ENCODE measurements around the gene AP3S2. TPM values are rescaled to one million over a fixed set of nuclear protein-coding genes. Genes with fewer than 3 reads are reported as not detected.

AP3S2 gene
- polyA plus RNA-seq, 1 donor (not counting 4 experiments of a cell fraction or from before 2014, with no cell fraction given) = 34.6 TPM

GRCh38 chr15:89808160-89808870, 85.5 kb downstream of the AP3S2 start:
- dilution Hi-C loops (cut with MboI; ENCODE audit: extremely low pct_ligation_motif_present, low sequenced_read_pairs) = no loop called here
- Histone ChIP-seq H3K4me2 (ENCODE audit: control insufficient read depth, extremely low read depth, insufficient read depth, low read depth, low read length) (no peak overlapping the region), H3K4me1 (ENCODE audit: control insufficient read depth, extremely low read depth, insufficient read depth, low read length) (peaks cover 9% of the 10 kb centered on the region), H2AFZ (ENCODE audit: control insufficient read depth, low read length) (no peak overlapping the region), H3K9me3 (ENCODE audit: control insufficient read depth, low read depth, low read length) (no peaks in the 10 kb centered on the region), H3K9me1 (ENCODE audit: control insufficient read depth, extremely low read depth, insufficient read depth, low read length) (no peaks in the 10 kb centered on the region), H3K27me3 (ENCODE audit: control insufficient read depth, extremely low read depth, insufficient read depth, low read length) (no peaks in the 10 kb centered on the region), H3K79me2 (ENCODE audit: control insufficient read depth, insufficient read depth, low read length) (no peaks in the 10 kb centered on the region), H3K27ac (ENCODE audit: control insufficient read depth, insufficient read depth, low read length) (no peak overlapping the region), H3K9ac (ENCODE audit: control insufficient read depth, extremely low read depth, insufficient read depth, low read length) (no peak overlapping the region), H3K36me3 (ENCODE audit: control insufficient read depth in 2 of 2, extremely low read depth in 1 of 2, insufficient read depth in 2 of 2, low read length in 2 of 2) (no peaks in the 10 kb centered on the region), H3K4me3 (ENCODE audit: control insufficient read depth in 2 of 3, extremely low read depth in 1 of 3, insufficient read depth in 2 of 3, low read depth in 1 of 3, low read length in 3 of 3) (no peak overlapping the region), H4K20me1 (ENCODE audit: control insufficient read depth, extremely low read depth, insufficient read depth, low read length) (no peaks in the 10 kb centered on the region)
- FAIRE-seq (no peak), DNase-seq (ENCODE audit: low read depth, low spot score) (no peak)
- TF ChIP-seq CTCF (optimal IDR thresholded peaks at IDR 0.05 in 1 of 3, IDR thresholded peaks at IDR 0.05 in 1 of 3, conservative IDR thresholded peaks at IDR 0.05 in 1 of 3; ENCODE audit: extremely low read depth in 1 of 3, insufficient read depth in 2 of 3, low read length in 3 of 3) = no peak
- TF ChIP-seq EZH2 (IDR thresholded peaks at IDR 0.05; ENCODE audit: low read length) = no peak

- Histone ChIP-seq H3K79me2 (ENCODE audit: control insufficient read depth, insufficient read depth, low read length) (no peaks in the 10 kb centered on the region), H3K4me2 (ENCODE audit: control insufficient read depth, extremely low read depth, insufficient read depth, low read depth, low read length) (no peak overlapping the region)
- dilution Hi-C loops (cut with MboI; ENCODE audit: extremely low pct_ligation_motif_present, low sequenced_read_pairs) = no loop called here
These were observed 86.1 kb downstream of the AP3S2 start for GRCh38 chr15:89807689-89808088.

More at GRCh38 chr15:89807689-89808088, 86.1 kb downstream of the AP3S2 start:
- H3K9me1 ChIP-seq (ENCODE audit: control insufficient read depth, extremely low read depth, insufficient read depth, low read length) = no peaks in the 10 kb centered on the region
- no peak overlapping the region for H3K9ac ChIP-seq (ENCODE audit: control insufficient read depth, extremely low read depth, insufficient read depth, low read length)
- no peaks in the 10 kb centered on the region for H3K36me3 ChIP-seq (ENCODE audit: control insufficient read depth in 2 of 2, extremely low read depth in 1 of 2, insufficient read depth in 2 of 2, low read length in 2 of 2)
- DNase-seq (ENCODE audit: low read depth, low spot score) = no peak
- H3K4me1 ChIP-seq (ENCODE audit: control insufficient read depth, extremely low read depth, insufficient read depth, low read length) = peaks cover 9% of the 10 kb centered on the region
- TF ChIP-seq EZH2 (IDR thresholded peaks at IDR 0.05; ENCODE audit: low read length) = no peak
- no peak for TF ChIP-seq CTCF (optimal IDR thresholded peaks at IDR 0.05 in 1 of 3, IDR thresholded peaks at IDR 0.05 in 1 of 3, conservative IDR thresholded peaks at IDR 0.05 in 1 of 3; ENCODE audit: extremely low read depth in 1 of 3, insufficient read depth in 2 of 3, low read length in 3 of 3)
- no peaks in the 10 kb centered on the region for H3K27me3 ChIP-seq (ENCODE audit: control insufficient read depth, extremely low read depth, insufficient read depth, low read length)
- H2AFZ ChIP-seq (ENCODE audit: control insufficient read depth, low read length) = no peak overlapping the region
- FAIRE-seq = no peak
- H3K4me3 ChIP-seq (ENCODE audit: control insufficient read depth in 2 of 3, extremely low read depth in 1 of 3, insufficient read depth in 2 of 3, low read depth in 1 of 3, low read length in 3 of 3) = no peak overlapping the region
- H3K9me3 ChIP-seq (ENCODE audit: control insufficient read depth, low read depth, low read length) = no peaks in the 10 kb centered on the region
- no peaks in the 10 kb centered on the region for H4K20me1 ChIP-seq (ENCODE audit: control insufficient read depth, extremely low read depth, insufficient read depth, low read length)
- no peak overlapping the region for H3K27ac ChIP-seq (ENCODE audit: control insufficient read depth, insufficient read depth, low read length)
